HG03342 (cell line): Measurements from ENCODE around the gene KIF6.

ENCODE experiments used
- ATAC-seq: cut with Tn5 transposase; IDR thresholded peaks from one replicate; pipeline ENCODE4 v1.9.1; 2021; ENCODE audit warnings: mild to moderate bottlenecking, moderate library complexity; ENCODE audit not compliant: unreplicated experiment

Gene KIF6

DNA sequence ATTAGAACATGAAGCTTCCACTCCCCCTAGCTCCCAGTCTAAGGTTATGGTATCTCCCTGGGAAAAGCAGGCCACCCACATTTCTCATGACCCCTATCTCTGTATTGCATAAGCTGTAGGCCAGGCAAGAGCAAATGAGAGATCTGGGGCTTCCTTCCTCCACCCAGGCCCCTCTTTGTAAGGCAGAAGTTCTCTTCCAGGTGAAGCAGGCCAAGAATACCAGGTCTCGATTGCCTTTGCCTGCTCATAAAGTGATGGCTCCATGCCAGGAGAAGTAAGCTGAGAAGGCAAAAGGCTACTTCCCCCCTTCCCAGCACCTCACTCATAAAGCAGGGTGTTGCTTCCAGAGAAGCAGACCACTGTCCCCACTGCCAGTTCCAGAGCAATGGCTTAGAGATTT, 258.6 kb downstream of the KIF6 start:
- no peak for ATAC-seq

GRCh38 chr6:39465539-39465938, 259.7 kb downstream of the KIF6 start:
- no peak for ATAC-seq

GRCh38 chr6:39464067-39464466, 261.1 kb downstream of the KIF6 start:
- ATAC-seq = no peak

DNA sequence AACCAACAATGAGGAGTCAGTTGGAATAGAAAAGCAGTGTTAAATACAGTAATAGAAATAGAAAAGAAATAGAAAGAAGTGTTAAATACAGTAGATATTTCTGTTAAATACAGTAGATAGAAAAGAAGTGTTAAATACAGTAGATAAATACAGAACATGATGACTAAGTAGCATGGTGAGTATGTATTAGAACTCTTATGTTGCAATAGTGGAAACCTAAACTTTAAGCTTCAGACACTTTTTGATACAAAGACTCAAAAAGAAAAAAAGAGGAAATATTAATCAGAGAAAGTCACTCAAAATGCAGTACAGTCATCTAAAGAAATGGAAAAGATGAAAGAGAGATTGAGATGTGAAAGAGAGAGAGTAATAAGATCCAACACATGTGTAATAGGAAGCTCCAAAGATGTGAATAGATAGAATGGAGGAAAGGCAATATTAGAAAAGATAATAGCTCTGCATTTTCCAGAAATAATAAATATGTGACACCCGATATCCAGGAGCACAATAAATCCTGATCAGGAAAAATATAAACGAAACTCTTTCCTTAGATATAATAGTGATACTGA, 271.2 kb downstream of the KIF6 start:
- ATAC-seq = no peak

DNA sequence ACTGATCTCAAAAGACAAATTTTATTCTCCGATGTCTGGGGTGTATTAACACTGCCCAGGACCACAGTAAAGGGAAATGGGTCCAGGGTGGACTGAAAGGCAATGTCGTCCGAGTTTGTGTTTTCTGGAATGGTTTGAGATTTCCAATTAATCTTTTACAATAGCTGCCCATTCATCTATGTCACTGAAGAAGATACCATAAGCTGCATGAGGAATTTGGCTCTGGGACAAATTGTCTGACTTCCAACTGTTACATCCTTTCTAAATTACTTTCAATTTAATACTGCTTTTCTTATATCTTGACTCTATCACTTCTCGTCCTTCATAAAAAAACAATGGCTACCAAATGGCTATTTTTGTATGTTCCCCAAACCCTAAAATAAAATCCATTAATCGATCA, 272.0 kb downstream of the KIF6 start:
- ATAC-seq = no peak

DNA sequence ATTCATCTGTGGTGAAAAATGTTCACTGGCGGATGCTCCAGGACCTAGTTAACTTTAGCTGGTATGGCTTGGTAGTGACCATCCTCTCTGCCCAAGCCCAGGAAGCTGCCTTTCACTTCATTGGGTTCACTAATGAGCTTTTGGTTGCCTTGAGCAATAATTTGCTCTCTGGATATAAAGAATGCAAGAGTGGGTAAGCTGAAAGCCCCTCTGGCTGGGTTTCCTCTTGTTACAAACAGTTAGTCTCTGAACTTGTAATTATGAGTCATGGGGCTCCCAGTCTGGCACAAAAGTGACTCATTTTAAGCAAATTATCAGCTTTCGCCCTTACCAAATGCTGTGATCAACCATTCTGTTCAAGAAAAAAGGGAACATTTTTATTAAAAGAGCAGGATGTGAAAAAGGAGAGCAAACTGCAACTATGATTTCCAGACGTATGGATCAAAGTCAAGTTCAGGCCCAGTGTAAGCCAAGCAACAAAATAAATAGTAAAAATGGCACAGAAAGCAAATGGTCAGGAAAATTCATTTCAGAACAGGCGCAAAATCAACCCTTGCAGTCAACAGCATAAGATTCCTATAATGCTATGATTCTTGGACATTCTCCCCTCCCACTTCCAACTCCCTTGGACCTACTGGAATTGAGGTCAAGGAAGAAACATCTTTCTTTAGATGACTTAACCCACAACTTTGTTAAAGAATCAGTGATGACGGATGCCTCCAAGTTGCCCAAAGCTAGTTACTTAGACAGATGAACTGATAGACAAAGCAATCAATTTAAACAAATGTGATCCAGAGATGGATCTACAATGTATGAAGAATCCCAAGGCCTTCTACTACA, 272.7 kb downstream of the KIF6 start:
- ATAC-seq = no peak

GRCh38 chr6:39451831-39452230, 273.4 kb downstream of the KIF6 start:
- ATAC-seq = no peak

- no peak for ATAC-seq
Measured at GRCh38 chr6:39449022-39449421, 276.2 kb downstream of the KIF6 start.

- ATAC-seq = no peak
Measured at GRCh38 chr6:39446909-39447308, 278.3 kb downstream of the KIF6 start.

DNA sequence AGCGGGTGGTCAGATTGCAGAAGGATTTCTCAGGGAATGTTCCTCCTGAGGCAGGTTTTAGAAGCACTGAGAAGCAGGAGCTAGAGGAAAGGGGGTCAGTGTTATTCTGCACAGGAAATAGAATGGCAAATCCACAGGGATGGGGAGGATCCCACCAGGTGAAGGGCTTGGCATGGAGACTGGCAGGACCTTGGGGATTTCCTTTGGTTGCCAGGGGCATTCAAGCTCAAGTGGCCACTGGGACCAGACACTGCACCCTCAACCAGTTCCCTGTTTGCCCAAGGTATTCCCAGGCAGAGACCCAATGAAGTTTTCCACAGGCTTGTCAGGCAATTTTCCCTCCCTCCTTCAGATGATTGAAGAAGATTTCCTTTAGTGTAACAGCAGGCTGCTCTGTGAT, 279.5 kb downstream of the KIF6 start:
- no peak for ATAC-seq

DNA sequence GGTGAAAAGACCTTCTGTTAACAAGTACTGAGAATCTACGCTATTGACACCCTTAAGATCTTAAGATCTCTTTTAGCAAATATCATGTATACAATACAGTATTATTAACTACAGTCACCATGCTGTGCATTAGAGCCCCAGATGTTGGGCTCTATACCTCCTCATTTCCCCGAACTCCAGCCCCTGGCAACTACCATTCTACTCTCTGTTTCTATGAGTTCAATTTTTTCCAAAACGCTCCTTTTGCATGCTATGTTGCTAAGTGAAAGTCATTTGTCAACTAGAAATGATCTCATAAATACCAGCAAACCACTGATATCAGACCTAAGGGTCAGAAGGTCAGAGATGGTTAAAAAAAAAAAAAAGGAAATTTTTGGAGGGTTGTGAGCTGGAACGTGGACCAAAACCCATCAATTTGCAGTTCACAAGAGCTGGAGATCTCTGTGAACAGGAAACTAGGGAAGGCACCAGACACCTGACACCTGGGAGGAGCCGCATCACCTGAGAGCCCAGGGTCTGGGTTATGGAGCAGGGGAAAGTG, 280.7 kb downstream of the KIF6 start:
- no peak for ATAC-seq

DNA sequence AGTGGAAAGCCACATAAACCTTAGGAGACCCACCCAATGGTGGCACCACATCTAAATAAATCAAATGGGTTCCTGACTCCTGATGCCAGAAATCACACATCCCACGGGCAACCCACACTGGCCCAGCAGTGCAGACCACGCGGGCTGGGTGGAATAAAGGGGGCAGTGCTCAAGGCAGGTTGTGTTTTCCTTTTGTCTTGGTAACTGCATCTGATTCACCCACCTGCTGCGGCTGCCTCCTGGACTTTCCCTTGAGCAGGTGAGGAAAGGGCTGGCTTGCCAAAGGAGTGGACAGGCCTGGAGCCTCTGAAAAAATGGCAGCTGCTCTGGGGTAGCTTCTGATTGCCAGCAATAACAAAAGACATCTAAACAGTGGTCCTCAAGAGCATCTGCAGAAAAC, 283.2 kb downstream of the KIF6 start:
- no peak for ATAC-seq

- ATAC-seq = no peak
Measured at GRCh38 chr6:39441301-39441700, 283.9 kb downstream of the KIF6 start.

GRCh38 chr6:39440039-39440426, 285.2 kb downstream of the KIF6 start:
- no peak for ATAC-seq

DNA sequence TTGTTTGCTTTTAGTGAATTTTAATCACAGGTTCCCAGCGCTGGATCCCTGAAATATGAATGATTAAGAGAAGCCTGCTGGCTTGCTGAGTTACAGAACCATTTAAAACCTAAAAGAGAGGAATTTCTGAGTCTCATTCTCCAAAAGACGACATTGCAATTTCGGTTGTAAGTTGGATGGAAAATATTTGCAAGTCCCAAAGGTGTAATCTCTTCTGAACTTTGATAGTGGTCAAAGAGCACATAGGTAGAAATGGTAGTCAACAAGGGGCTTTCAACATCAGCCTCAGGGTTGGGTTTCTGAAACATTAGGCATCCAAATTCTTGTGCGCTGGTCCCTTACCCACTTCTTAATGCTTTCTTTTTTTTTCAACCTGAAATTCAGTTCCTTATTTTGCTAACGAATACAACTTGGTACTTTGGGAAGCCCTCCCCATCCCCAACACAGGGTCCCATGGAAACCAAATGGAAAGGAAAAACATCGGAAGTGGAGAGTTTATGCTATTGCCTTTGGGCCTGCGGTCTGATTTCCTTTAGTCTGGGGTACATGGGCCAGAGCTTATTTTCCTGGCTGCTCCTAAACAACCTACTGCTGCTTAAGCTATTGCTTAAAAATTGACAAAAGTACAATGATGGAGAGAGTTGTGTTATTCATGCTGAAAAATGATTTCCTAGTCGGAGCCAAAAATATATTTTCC, 285.7 kb downstream of the KIF6 start:
- no peak for ATAC-seq

DNA sequence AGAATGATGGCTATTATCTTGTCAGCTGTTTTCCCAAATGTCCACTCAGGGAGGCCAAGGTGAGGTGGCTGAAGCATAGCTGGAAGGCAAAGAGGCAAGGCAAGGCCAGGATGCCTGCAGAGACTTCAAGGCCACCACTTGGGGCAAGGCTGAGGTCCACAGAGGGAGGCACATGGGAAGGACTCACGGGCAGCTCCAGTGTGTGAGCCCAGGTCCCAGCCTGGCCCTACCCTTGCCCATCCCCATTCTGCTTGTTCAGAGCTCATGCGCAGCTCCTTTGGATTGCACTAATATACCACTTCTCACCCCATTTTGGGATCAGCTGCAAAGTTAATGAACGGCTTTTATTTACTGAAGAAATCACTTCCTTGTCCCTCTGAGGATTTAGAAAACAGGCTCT, 291.6 kb downstream of the KIF6 start:
- no peak for ATAC-seq

- ATAC-seq = no peak
Measured at GRCh38 chr6:39432330-39433025, 292.7 kb downstream of the KIF6 start.

GRCh38 chr6:39430871-39431523, 294.2 kb downstream of the KIF6 start:
- no peak for ATAC-seq

DNA sequence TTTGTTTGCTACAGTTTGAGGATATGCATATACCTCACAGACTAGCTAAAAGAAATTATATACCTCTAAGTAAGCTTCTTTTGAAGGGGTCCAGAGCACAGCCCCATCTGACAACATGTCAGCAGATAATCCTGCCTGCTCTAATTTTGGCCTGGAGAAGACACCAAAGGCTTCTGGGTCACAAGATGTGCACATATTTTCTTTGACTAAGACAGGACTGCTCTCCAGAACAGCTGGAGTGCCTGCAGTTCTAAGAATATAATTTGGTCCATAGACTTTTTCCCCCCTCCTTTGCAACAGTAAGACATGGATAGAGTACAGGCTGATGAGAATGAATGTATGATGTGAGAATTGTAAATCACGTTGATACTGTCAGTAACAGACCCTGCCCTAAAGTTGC, 294.8 kb downstream of the KIF6 start:
- ATAC-seq = no peak

DNA sequence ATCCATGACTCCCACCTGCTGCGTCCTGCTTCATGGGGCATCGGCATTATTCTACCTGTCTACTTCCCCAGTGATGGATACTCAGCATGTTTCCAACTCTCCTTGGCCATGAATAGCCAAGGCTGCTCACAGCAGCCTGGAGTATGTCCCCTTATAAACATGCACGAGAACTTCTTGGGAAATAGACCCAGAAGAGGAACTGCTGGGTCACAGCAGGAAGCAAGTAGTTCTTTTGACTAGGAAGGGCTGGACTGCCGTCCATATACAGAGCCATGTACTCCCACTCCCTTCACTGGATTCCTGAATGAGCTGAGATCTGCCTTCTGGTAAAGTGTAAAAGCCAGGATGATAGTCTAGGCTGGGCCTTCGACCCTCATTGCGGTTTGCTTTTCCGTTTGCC, 296.4 kb downstream of the KIF6 start:
- ATAC-seq = no peak

- ATAC-seq = no peak
Measured at GRCh38 chr6:39428152-39428551, 297.1 kb downstream of the KIF6 start.
